ENCODE data around the gene LSM6.

Gene LSM6

GRCh38 chr4:146186596-146186995, 11.1 kb downstream of the LSM6 start:
- FAIRE-seq = no peak

DNA sequence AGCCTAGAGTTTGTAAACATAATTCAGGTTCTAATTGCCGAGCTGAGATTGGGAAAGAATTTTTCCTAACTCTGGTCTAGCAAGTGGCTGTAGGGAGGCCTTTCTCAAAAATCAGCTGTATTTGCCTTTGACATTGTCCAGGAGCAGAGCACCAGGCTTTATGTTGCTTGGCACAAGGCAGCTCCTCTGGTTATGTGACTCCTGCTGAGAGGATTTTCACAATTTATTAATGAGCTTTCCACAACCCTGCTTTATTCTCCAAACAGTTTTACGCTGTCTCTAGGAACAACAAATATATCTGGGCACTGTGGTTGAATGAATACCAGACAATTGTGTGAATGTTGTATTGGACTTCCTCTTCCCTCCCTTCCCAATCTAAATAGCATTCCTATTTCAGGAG, 14.9 kb downstream of the LSM6 start:
- FAIRE-seq = no peak

DNA sequence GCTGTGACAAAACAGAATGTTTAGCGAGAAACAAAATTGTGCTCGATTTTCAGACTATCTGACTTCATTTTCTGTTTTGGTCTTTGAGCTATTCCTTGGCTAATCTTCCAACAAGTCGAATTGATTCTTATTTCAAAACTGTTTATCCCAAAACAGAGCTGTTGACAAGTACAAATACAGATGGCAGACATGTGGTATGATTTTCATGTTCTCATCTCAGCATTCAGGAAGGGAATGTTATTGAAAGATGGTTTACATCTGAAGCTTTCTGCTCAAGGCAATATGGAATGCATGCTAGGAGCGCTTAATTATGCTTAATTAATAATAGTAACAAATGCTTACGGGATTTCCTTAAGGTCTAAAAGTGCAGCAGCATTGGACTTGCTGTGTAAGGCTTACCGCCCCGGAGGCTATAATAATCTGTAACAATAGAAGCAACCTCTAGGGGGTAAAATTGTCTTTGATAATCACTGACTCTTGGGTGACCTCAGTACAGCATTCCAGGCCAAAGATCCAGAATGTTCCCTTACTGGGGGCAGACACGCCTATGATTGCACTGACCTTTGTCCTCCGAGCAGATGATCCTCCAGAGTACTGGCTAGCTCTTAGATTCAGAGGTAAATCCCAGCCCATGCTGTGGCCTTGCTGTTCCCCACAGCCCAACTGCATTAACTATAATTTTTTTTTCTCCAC, 16.4 kb downstream of the LSM6 start:
- no peak for FAIRE-seq

- FAIRE-seq = no peak
Measured at GRCh38 chr4:146193628-146194027, 18.1 kb downstream of the LSM6 start.

GRCh38 chr4:146194212-146194611, 18.7 kb downstream of the LSM6 start:
- FAIRE-seq = no peak

DNA sequence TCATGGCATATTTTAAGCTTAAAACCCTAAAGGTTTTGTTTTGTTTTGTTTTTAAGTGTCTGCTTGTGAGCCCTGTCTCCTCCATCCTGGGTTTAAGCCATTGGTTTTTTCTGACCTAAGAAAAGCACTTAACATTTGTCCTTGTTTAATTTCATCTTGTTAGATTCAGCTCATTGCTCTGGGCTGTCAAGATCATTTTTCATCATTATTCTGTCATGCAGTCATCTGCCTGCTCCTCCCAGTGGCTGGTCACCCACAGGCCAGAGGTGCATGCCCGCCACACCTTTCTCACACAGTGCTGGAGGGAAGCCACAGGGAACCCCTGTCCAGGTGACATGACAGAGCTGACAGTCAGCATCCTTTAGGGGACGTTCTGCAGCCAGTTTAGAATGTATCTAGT, 27.1 kb downstream of the LSM6 start:
- FAIRE-seq = no peak

DNA sequence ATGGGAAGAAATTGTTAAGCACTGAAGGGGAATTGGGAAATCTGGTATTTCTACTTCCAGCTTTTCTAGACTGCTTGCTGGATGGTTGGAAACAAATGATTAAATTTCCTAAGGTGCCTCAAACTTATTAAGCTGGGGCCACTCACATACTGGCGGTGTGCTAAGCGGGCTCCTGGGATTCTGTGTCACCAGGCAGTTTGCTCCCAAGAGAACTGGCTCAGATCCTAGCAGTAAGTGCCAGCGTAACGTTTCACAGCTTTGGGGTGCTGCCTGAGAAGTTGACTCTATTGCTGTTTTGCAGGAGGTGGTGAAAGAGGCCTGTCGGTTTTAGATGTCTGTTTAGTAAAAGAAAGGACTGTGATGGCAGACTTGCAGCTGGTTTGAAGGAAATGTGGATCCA, 31.9 kb downstream of the LSM6 start:
- FAIRE-seq = no peak

- no peak for FAIRE-seq
Measured at GRCh38 chr4:146210890-146211289, 35.4 kb downstream of the LSM6 start.

GRCh38 chr4:146211440-146211839, 35.9 kb downstream of the LSM6 start:
- no peak for FAIRE-seq

- no peak for FAIRE-seq
Measured at GRCh38 chr4:146212781-146213180, 37.3 kb downstream of the LSM6 start.

DNA sequence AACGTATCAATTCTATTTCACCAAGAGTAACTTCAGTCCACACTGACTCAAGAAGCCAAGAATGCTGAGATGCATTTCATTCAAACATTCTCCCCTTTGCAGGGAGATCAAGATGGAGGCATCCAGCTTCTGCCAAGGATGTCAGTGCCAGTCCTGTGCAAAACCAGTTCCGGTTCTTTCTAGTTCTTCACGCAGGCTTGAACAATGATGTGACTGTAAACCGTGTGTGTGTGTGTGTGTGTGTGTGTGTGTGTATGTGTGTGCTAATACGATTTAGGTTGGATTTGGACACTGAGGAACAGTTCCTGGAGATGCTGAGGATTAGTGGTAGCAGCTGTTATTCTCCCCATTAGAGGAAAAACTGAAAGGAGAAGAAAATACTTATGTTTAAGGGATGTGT, 38.7 kb downstream of the LSM6 start, which contains the start of gene REELD1:
TSS of gene REELD1 (plus strand) at position 301 of the 400 bp plus-strand sequence. CDS start 2,415 bp downstream, outside the sequence.
- no peak for FAIRE-seq

GRCh38 chr4:146222313-146222712, 46.8 kb downstream of the LSM6 start:
- FAIRE-seq = no peak

- no peak for FAIRE-seq
Measured at GRCh38 chr4:146224326-146224966, 48.9 kb downstream of the LSM6 start.

- FAIRE-seq = no peak
Measured at GRCh38 chr4:146229406-146229805, 53.9 kb downstream of the LSM6 start.

DNA sequence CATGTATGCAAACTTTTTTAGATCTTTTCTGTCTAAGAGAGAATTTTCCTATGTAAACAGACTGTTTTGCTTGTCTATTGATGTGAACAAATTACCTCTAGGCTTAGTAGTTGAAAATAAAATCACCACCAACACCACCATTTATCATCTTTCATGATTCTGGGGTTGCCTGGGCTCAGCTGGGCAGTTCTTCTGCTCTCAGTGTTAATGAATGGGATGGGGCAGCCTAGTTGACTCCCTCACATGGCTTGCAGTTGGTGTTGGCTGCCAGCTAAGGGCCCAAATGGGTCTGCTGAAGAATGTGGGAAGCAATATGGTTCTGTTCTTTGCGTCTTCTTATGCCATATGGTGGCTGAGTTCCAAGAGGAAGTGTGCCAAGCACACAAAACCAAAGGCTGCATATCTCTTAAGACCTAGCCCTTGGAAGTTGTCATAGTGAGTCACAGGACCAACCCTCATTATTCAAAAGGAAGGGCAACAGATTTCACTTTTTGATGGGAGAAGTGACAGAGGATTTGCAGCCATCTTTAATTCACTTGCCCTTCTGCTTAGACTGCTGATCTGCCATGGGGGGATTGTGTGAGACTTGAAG, 56.7 kb downstream of the LSM6 start:
- FAIRE-seq = no peak

DNA sequence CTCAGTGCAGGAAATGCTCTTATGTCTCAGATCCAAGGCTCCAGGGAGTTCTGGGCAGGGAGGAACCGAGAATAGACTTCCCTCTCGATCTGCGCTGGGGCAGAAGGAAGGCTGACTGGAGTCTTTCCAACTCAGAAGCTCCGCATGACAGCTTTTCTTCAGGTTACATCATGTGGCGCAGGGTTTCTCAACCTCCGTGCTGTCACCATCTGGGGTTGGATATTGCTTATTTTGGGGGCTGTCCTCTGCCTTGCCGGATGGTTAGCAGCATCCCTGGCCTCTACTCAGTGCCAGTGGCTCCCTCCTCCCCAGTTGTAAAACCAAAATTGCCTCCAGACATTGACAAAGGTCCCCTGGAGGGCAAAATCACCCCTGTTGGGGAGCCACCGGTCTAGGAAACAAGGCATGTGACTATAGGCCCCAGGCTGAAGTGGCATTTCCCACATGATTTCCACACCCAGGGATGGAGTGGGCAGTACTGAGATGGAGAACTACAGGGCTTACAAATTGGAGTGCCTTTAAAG, 60.2 kb downstream of the LSM6 start:
- no peak for FAIRE-seq

GRCh38 chr4:146236216-146236615, 60.7 kb downstream of the LSM6 start:
- no peak for FAIRE-seq

DNA sequence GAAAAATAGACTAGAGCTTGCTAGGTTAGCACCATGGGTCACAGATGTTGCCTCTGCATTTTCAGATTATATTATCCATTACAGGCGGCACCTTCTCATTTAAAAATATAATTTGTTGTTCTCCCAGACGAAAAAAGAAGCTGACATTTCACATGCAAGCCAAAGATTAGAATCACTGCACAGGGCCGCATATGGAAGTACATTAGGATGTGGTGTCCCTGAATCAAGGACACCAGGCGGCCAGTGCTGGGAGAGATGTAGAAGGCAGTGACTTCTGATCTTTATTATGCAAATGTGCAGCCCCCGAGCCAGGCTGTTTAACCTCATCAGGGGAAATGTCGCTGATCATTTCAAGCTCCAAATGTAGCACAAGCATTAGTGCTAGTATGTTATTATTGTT, 61.6 kb downstream of the LSM6 start:
- FAIRE-seq = no peak

GRCh38 chr4:146238107-146238506, 62.6 kb downstream of the LSM6 start:
- FAIRE-seq = no peak
